H1 (cell line): ENCODE measurements around the gene MBNL1. TPM values are rescaled to one million over a fixed set of nuclear protein-coding genes. Genes with fewer than 3 reads are reported as not detected.

ENCODE experiments used
- CTCF ChIA-PET: fragments of 300-600 bp; sonication (Branson Sonifier 250); formaldehyde crosslinking; loops from one replicate; lab custom pipeline; 2021; ENCODE audit not compliant: partially characterized antibody; lab: Charles Lee
- POLR2A ChIA-PET: fragments of 300-600 bp; sonication (Branson Sonifier 250); formaldehyde crosslinking; loops from one replicate; lab custom pipeline; 2021; ENCODE audit warnings: inconsistent platforms; ENCODE audit not compliant: partially characterized antibody; lab: Charles Lee
- DNase-seq, 2 experiments: peaks; one replicate each; pipeline versions ENCODE4 v3.0.0 to v3.0.0-alpha.2; 2010 to 2022; ENCODE audit warnings: low spot score in 2 of 2, low read depth in 1 of 2, mixed read lengths in 1 of 2
- FAIRE-seq: peaks from 2 replicates; lab custom pipeline; 2011; peaks lifted over from hg19 to GRCh38; lab: Jason Lieb, UNC
- H2AFZ ChIP-seq: 2 replicates; pipeline ENCODE4 v1.8.1; 2012; ENCODE audit warnings: low read length, inconsistent platforms
- H2AK5ac ChIP-seq: 2 replicates; pipeline ENCODE4 v1.6.1; 2013; ENCODE audit warnings: low read depth, low read length
- H2BK120ac ChIP-seq: replicated peaks from 2 replicates; pipeline ENCODE3; 2013; ENCODE audit warnings: low read depth, low read length, inconsistent platforms
- H2BK12ac ChIP-seq: 2 replicates; pipeline ENCODE4 v1.6.1; 2013; ENCODE audit warnings: low read depth, low read length
- H2BK15ac ChIP-seq: 2 replicates; pipeline ENCODE4 v1.6.1; 2013; ENCODE audit warnings: low read length
- H2BK20ac ChIP-seq: 2 replicates; pipeline ENCODE4 v1.6.1; 2013; ENCODE audit warnings: low read length
- H2BK5ac ChIP-seq: 2 replicates; pipeline ENCODE4 v1.6.1; 2013; ENCODE audit warnings: low read depth, low read length
- H3K14ac ChIP-seq: 2 replicates; pipeline ENCODE4 v1.6.1; 2013; ENCODE audit warnings: inconsistent platforms; ENCODE audit not compliant: insufficient read length
- H3K18ac ChIP-seq: 2 replicates; pipeline ENCODE4 v1.6.1; 2013; ENCODE audit warnings: low read length; ENCODE audit errors: extremely low read depth
- H3K23ac ChIP-seq: 2 replicates; pipeline ENCODE4 v1.6.1; 2013; ENCODE audit warnings: inconsistent platforms; ENCODE audit not compliant: insufficient read length
- H3K23me2 ChIP-seq: 2 replicates; pipeline ENCODE4 v1.6.1; 2013; ENCODE audit warnings: low read depth, low read length
- H3K27ac ChIP-seq: 2 replicates; pipeline ENCODE4 v1.6.1; 2011; ENCODE audit warnings: low read depth, low read length, inconsistent platforms
- H3K27me3 ChIP-seq, 4 experiments: replicated peaks in 1 of 4; 1 replicate in 1 of 4; 2 replicates in 3 of 4; pipeline versions ENCODE4 v1.6.1 to v1.8.1; 2011 to 2013; ENCODE audit warnings: low read length in 3 of 4, mild to moderate bottlenecking in 3 of 4, inconsistent platforms in 2 of 4, mixed read lengths in 2 of 4, moderate library complexity in 1 of 4; ENCODE audit not compliant: control insufficient read depth in 3 of 4, insufficient read depth in 3 of 4; ENCODE audit errors: extremely low read depth in 1 of 4
- H3K36me3 ChIP-seq, 4 experiments: 2 replicates each; pipeline versions ENCODE4 v1.6.1 to v1.8.1; 2011 to 2013; ENCODE audit warnings: mild to moderate bottlenecking in 4 of 4, low read length in 3 of 4, moderate library complexity in 2 of 4, control low read depth in 1 of 4, inconsistent platforms in 1 of 4; ENCODE audit not compliant: insufficient read depth in 4 of 4, control insufficient read depth in 2 of 4
- H3K4ac ChIP-seq: replicated peaks from 2 replicates; pipeline ENCODE3; 2013; ENCODE audit warnings: low read length, low read depth, mixed read lengths, inconsistent platforms; ENCODE audit not compliant: insufficient read length
- H3K4me1 ChIP-seq, 4 experiments: replicated peaks in 1 of 4; 1 replicate in 1 of 4; 2 replicates in 3 of 4; pipeline versions ENCODE4 v1.6.1 to v1.8.1; 2011 to 2013; ENCODE audit warnings: low read length in 3 of 4, inconsistent platforms in 2 of 4, mixed read lengths in 1 of 4; ENCODE audit not compliant: insufficient read depth in 4 of 4, control insufficient read depth in 3 of 4
- H3K4me2 ChIP-seq, 2 experiments: 2 replicates each; pipeline versions ENCODE4 v1.6.1 to v1.8.1; 2011 to 2013; ENCODE audit warnings: low read depth in 2 of 2, low read length in 2 of 2, control low read depth in 1 of 2, inconsistent platforms in 1 of 2, mild to moderate bottlenecking in 1 of 2; ENCODE audit not compliant: insufficient read depth in 1 of 2
- H3K4me3 ChIP-seq, 4 experiments: fragments of 200-600, 300-600 bp in 1 of 4; sonication (generic), shearing (Covaris generic), sonication (Bioruptor Twin) in 1 of 4; 2 replicates each; pipeline versions ENCODE4 v1.5.1 to v1.8.1; 2011 to 2016; ENCODE audit warnings: low read length in 4 of 4, low read depth in 3 of 4, control low read depth in 2 of 4, inconsistent platforms in 2 of 4, mild to moderate bottlenecking in 2 of 4, mixed read lengths in 1 of 4, moderate library complexity in 1 of 4; ENCODE audit not compliant: insufficient read depth in 2 of 4; ENCODE audit errors: extremely low read depth in 1 of 4
- H3K56ac ChIP-seq: replicated peaks from 2 replicates; pipeline ENCODE3; 2013; ENCODE audit warnings: low read depth, mild to moderate bottlenecking, mixed read lengths, low read length, inconsistent platforms; ENCODE audit not compliant: insufficient read length
- H3K79me1 ChIP-seq: 2 replicates; pipeline ENCODE4 v1.6.1; 2013; ENCODE audit warnings: low read depth, low read length, control low read depth
- H3K79me2 ChIP-seq, 2 experiments: 2 replicates each; pipeline versions ENCODE4 v1.6.1 to v1.8.1; 2012 to 2013; ENCODE audit warnings: low read length in 2 of 2, mild to moderate bottlenecking in 2 of 2, inconsistent platforms in 1 of 2; ENCODE audit not compliant: insufficient read depth in 2 of 2, control insufficient read depth in 1 of 2
- H3K9ac ChIP-seq, 4 experiments: replicated peaks in 1 of 4; 1 replicate in 1 of 4; 2 replicates in 3 of 4; pipeline versions ENCODE4 v1.6.1 to v1.8.1; 2011 to 2013; ENCODE audit warnings: low read depth in 3 of 4, low read length in 3 of 4, control low read depth in 2 of 4, mild to moderate bottlenecking in 2 of 4, moderate library complexity in 2 of 4, inconsistent platforms in 1 of 4; ENCODE audit errors: extremely low read depth in 1 of 4
- H3K9me3 ChIP-seq, 2 experiments: 2 replicates each; pipeline versions ENCODE4 v1.6.1 to v1.8.1; 2012 to 2013; ENCODE audit warnings: mild to moderate bottlenecking in 2 of 2, moderate library complexity in 2 of 2, control low read depth in 1 of 2, inconsistent platforms in 1 of 2, low read depth in 1 of 2, low read length in 1 of 2, mixed read lengths in 1 of 2; ENCODE audit not compliant: insufficient read depth in 2 of 2
- H4K20me1 ChIP-seq, 2 experiments: replicated peaks in 1 of 2; 2 replicates each; pipeline versions ENCODE3 to v1.8.1; 2011 to 2013; ENCODE audit warnings: inconsistent platforms in 2 of 2, low read length in 2 of 2, mild to moderate bottlenecking in 1 of 2; ENCODE audit not compliant: insufficient read depth in 2 of 2, control insufficient read depth in 1 of 2
- H4K5ac ChIP-seq: 2 replicates; pipeline ENCODE4 v1.6.1; 2013; ENCODE audit warnings: low read length, low read depth, mixed read lengths, inconsistent platforms; ENCODE audit not compliant: insufficient read length
- H4K8ac ChIP-seq: 2 replicates; pipeline ENCODE4 v1.8.0; 2013; ENCODE audit warnings: mild to moderate bottlenecking, moderate library complexity, low read length, inconsistent platforms; ENCODE audit not compliant: insufficient read depth; ENCODE audit errors: extremely low read depth
- H4K91ac ChIP-seq: replicated peaks from 2 replicates; pipeline ENCODE3; 2013; ENCODE audit warnings: low read length, mixed read lengths, inconsistent platforms; ENCODE audit not compliant: insufficient read length
- ASH2L ChIP-seq: fragments of 200-600, 300-600 bp; sonication (generic); IDR thresholded peaks from one replicate; pipeline ENCODE4 v1.7.1; 2017; ENCODE audit warnings: low read length
- CBX5 ChIP-seq: fragments of 300-800, 300-1000 bp; sonication (generic); IDR thresholded peaks from 2 replicates; pipeline ENCODE4 v1.7.1; 2016; ENCODE audit warnings: antibody characterized with exemption, low read length, low read depth
- CHD2 ChIP-seq: IDR thresholded peaks from 2 replicates; pipeline ENCODE4 v1.6.1; 2012; ENCODE audit warnings: low read length, improper control_type of control experiment
- PHF8 ChIP-seq: fragments of 200-600 bp; sonication (generic); conservative IDR thresholded peaks from 2 replicates; pipeline ENCODE4 v1.7.1; 2012; ENCODE audit warnings: low read depth, mild to moderate bottlenecking, inconsistent platforms, low read length, moderate library complexity
- RFX5 ChIP-seq: IDR thresholded peaks from 2 replicates; pipeline ENCODE4 v1.6.1; 2011; ENCODE audit warnings: low read depth, low read length, improper control_type of control experiment, borderline replicate concordance
- RNF2 ChIP-seq: fragments of 200-900, 300-1000 bp; sonication (generic); IDR thresholded peaks from 2 replicates; pipeline ENCODE4 v1.7.1; 2016; ENCODE audit warnings: borderline replicate concordance, low read depth, mild to moderate bottlenecking, antibody characterized with exemption, low read length; ENCODE audit not compliant: poor library complexity, severe bottlenecking; ENCODE audit errors: missing control alignments
- SAP30 ChIP-seq: fragments of 300-600 bp; sonication (generic); IDR thresholded peaks from 2 replicates; pipeline ENCODE4 v1.7.1; 2012; ENCODE audit warnings: low read length, moderate library complexity, mild to moderate bottlenecking, inconsistent platforms; ENCODE audit not compliant: insufficient read depth, insufficient replicate concordance
- TBP ChIP-seq: IDR thresholded peaks from 2 replicates; pipeline ENCODE4 v1.6.1; 2011; ENCODE audit warnings: low read depth, low read length, improper control_type of control experiment
- USF2 ChIP-seq: IDR thresholded peaks from 2 replicates; pipeline ENCODE4 v1.6.1; 2011; ENCODE audit warnings: low read length, improper control_type of control experiment
- WGBS, 2 experiments: shearing (Covaris generic) in 1 of 2; methylation state at CpG; one replicate each; pipeline versions ENCODE4 v1.1.6 to v1.1.7; 2013 to 2015; ENCODE audit warnings: low lambda C conversion rate in 2 of 2, mixed read lengths in 2 of 2, inconsistent platforms in 1 of 2, low coverage in 1 of 2, missing lambda C conversion rate in 1 of 2; ENCODE audit not compliant: insufficient replicate concordance in 2 of 2, insufficient coverage in 1 of 2, insufficient read length in 1 of 2; ENCODE audit errors: extremely low coverage in 1 of 2, missing lambda C conversion rate in 1 of 2; 5-methylcytosine and 5-hydroxymethylcytosine counted together
- polyA plus RNA-seq, 7 experiments: library from polyadenylated mRNA; depleted of rRNA in 3 of 7; stranded (reverse) in 5 of 7; unstranded in 2 of 7; fragments of >200 nt in 5 of 7; fragments of 200-250 nt in 2 of 7; gene quantifications; 1 replicate in 5 of 7; 2 replicates in 1 of 7; 4 replicates in 1 of 7; pipeline versions ENCODE4 v1.2.1 to v1.2.3, GENCODE V29; 2011 to 2013; ENCODE audit warnings: missing spikeins in 2 of 7, mixed read lengths in 2 of 7
- total RNA-seq: library from RNA; stranded (reverse); fragmentation: NEBNext Ultra II Directional; extraction: Animal tissue kit (Norgen Biotek cat#: 25700); gene quantifications from 2 replicates; pipeline ENCODE4 v1.2.1, GENCODE V29; 2021

MBNL1 gene
- total and polyA plus RNA-seq, 2 of the 8 experiments (the other 6 are each of a cell fraction or from before 2014, with no cell fraction given) = 5.0 to 16.4 TPM

GRCh38 chr3:152269831-152270734 is 1.4 kb downstream of the MBNL1 start:
- H2AK5ac ChIP-seq = no peak overlapping the region
- no peak overlapping the region for H3K23ac ChIP-seq
- no peak overlapping the region for H3K14ac ChIP-seq
- H3K18ac ChIP-seq = no peak overlapping the region
- no peak overlapping the region for H2BK20ac ChIP-seq
- TF ChIP-seq PHF8 (no peak), CBX5 (no peak), RNF2 (no peak), RFX5 (no peak), CHD2 (no peak), ASH2L (no peak), USF2 (no peak), TBP (no peak), SAP30 (no peak)
- H2BK120ac ChIP-seq = no peak overlapping the region
- WGBS, 2 experiments = 17% methylated on average over 15 of the region's 16 CpGs; no CpG with 5 or more reads in 1 of the 2 experiments
- no peaks in the 10 kb centered on the region for H3K36me3 ChIP-seq
- H4K5ac ChIP-seq = no peak overlapping the region
- no peak overlapping the region for H2BK12ac ChIP-seq
- H4K91ac ChIP-seq = no peak overlapping the region
- H3K4ac ChIP-seq = no peak overlapping the region
- peaks cover 0 to 4% (median 2%) of the 10 kb centered on the region in 4 experiments; a peak in 4 of 7 replicates for H3K4me1 ChIP-seq
- peak overlapping the region in 2 of 4 experiments; percentile 37 to 49; a peak in 2 of 7 replicates for H3K9ac ChIP-seq
- H3K27me3 ChIP-seq = peaks cover 0 to 17% (median 7%) of the 10 kb centered on the region in 4 experiments; a peak in 4 of 7 replicates
- no peak overlapping the region for H3K27ac ChIP-seq
- H3K79me2 ChIP-seq = peaks cover 0 to 53% of the 10 kb centered on the region in 2 experiments; a peak in 2 of 4 replicates
- H3K4me3 ChIP-seq = peak overlapping the region; percentile 66 to 86 (median 76)
- ChIA-PET POLR2A (interaction anchor here (0.6 to 1.5 kb wide), 3 partner anchors 12 to 250 kb away, joined by 3 read pairs; no protein-coding TSS in a partner anchor), CTCF (interaction anchor here (2.6 kb wide), 1 partner anchor 174 kb away, joined by 7 read pairs; no protein-coding TSS in a partner anchor)
- H3K23me2 ChIP-seq = no peaks in the 10 kb centered on the region; the same call in 1 of the 2 replicates
- H3K79me1 ChIP-seq = no peaks in the 10 kb centered on the region; the same call in 1 of the 2 replicates
- H3K4me2 ChIP-seq = peak overlapping the region; percentile 80 to 91
- DNase-seq (no peak), FAIRE-seq (no peak)
- no peaks in the 10 kb centered on the region for H3K9me3 ChIP-seq
- H4K8ac ChIP-seq = no peak overlapping the region
- H2AFZ ChIP-seq = no peak overlapping the region
- H2BK5ac ChIP-seq = no peak overlapping the region
- H2BK15ac ChIP-seq = no peak overlapping the region
- H4K20me1 ChIP-seq = no peaks in the 10 kb centered on the region
- H3K56ac ChIP-seq = no peak overlapping the region
